Stimulated activated CD4-positive, alpha-beta T cell treated with anti-CD3 and anti-CD28 coated beads, TNF-alpha, amount 100 ng/mL, for 4 hours (primary cell): ENCODE measurements around the gene CKS2.
A peak's percentile ranks its signal among the peaks of the same experiment; 100 is the strongest.
"Not testable (repeated sequence)": the region's sequence is repeated elsewhere in the genome, so short reads cannot be mapped to it uniquely, and the experiment has no call there.

Source experiments
- DNase-seq, 3 experiments: peaks; one replicate each; pipeline ENCODE4 v3.0.0-alpha.2; 2020; ENCODE audit warnings: low read depth in 3 of 3

CKS2 gene

GRCh38 chr9:89310475-89311345 is at the start of gene CKS2:
Gene CKS2 (plus strand): TSS chr9:89311195. CDS start chr9:89311293, 98 bp downstream.
- peak; percentile 98 to 100 (median 100) for DNase-seq

GRCh38 chr9:89273528-89274279 is 37.3 kb upstream of the CKS2 start:
- no peak for DNase-seq

- no peak for DNase-seq
Observed at GRCh38 chr9:89274838-89275237, 36.2 kb upstream of the CKS2 start.

- DNase-seq = not testable (repeated sequence)
Observed at GRCh38 chr9:89276040-89276439, 35.0 kb upstream of the CKS2 start.

GRCh38 chr9:89277043-89277442 is 34.0 kb upstream of the CKS2 start:
- no peak for DNase-seq

- DNase-seq = peak in 1 of 3 experiments; percentile 1
Observed at GRCh38 chr9:89277454-89277853, 33.5 kb upstream of the CKS2 start.

GRCh38 chr9:89278551-89278950 is 32.4 kb upstream of the CKS2 start:
- DNase-seq = no peak

- no peak for DNase-seq
Observed at GRCh38 chr9:89278997-89279739, 31.8 kb upstream of the CKS2 start.

- DNase-seq = no peak
Observed at GRCh38 chr9:89281106-89281505, 29.9 kb upstream of the CKS2 start.

GRCh38 chr9:89282248-89282968 is 28.6 kb upstream of the CKS2 start:
- DNase-seq = not testable (repeated sequence)

GRCh38 chr9:89284076-89284475 is 26.9 kb upstream of the CKS2 start:
- DNase-seq = no peak

GRCh38 chr9:89291741-89292140 is 19.3 kb upstream of the CKS2 start:
- no peak for DNase-seq

- no peak for DNase-seq
Observed at GRCh38 chr9:89293014-89293413, 18.0 kb upstream of the CKS2 start.

- no peak for DNase-seq
Observed at GRCh38 chr9:89295400-89295799, 15.6 kb upstream of the CKS2 start.

GRCh38 chr9:89301996-89302395 is 9.0 kb upstream of the CKS2 start:
- DNase-seq = not testable (repeated sequence)

- DNase-seq = no peak
Observed at GRCh38 chr9:89304020-89304833, 6.8 kb upstream of the CKS2 start.

- DNase-seq = no peak
Observed at GRCh38 chr9:89304834-89305188, 6.2 kb upstream of the CKS2 start.

GRCh38 chr9:89305868-89306267 is 5.1 kb upstream of the CKS2 start:
- DNase-seq = no peak

GRCh38 chr9:89309166-89309565 is 1.8 kb upstream of the CKS2 start:
- no peak for DNase-seq

GRCh38 chr9:89309608-89310474 is 1.2 kb upstream of the CKS2 start:
- DNase-seq = no peak
